ENCODE measurements around the gene MTHFD1L.

DNA sequence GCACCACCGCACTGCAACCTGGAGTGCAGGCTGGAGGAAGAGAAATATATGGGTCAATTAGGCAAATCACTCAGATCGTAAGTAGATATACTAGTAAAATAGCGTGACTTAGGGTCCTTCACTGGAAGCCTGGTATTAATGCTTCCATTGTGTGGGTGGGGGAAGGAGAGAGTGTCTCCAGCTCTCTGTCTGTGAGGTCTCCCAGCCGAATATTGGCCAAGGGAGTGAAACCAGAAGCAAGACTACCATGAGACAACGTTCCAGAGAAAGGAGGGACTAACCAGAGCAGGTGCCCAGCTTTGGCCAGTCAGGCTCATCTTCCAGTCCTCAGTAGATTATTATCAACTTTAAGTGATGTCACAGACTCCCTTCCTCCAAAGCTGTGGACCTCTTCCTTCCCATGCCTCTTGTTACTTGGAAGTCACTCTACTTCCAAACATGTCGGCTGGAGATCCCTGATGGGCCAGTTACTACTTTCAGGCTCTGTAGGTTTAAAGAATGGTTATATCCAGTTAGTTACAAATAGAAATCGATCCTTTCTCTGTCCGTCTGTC lies 28.8 kb downstream of the MTHFD1L start:
- TF ChIP-seq POLR2A (IDR thresholded peaks at IDR 0.05; ENCODE audit: low read depth): no peak
- TF ChIP-seq, protein P1, sequence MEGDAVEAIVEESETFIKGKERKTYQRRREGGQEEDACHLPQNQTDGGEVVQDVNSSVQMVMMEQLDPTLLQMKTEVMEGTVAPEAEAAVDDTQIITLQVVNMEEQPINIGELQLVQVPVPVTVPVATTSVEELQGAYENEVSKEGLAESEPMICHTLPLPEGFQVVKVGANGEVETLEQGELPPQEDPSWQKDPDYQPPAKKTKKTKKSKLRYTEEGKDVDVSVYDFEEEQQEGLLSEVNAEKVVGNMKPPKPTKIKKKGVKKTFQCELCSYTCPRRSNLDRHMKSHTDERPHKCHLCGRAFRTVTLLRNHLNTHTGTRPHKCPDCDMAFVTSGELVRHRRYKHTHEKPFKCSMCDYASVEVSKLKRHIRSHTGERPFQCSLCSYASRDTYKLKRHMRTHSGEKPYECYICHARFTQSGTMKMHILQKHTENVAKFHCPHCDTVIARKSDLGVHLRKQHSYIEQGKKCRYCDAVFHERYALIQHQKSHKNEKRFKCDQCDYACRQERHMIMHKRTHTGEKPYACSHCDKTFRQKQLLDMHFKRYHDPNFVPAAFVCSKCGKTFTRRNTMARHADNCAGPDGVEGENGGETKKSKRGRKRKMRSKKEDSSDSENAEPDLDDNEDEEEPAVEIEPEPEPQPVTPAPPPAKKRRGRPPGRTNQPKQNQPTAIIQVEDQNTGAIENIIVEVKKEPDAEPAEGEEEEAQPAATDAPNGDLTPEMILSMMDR (IDR thresholded peaks at IDR 0.05): no peak
